ENCODE data around the gene PGLYRP3.

The PGLYRP3 gene, protein sequence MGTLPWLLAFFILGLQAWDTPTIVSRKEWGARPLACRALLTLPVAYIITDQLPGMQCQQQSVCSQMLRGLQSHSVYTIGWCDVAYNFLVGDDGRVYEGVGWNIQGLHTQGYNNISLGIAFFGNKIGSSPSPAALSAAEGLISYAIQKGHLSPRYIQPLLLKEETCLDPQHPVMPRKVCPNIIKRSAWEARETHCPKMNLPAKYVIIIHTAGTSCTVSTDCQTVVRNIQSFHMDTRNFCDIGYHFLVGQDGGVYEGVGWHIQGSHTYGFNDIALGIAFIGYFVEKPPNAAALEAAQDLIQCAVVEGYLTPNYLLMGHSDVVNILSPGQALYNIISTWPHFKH

DNA sequence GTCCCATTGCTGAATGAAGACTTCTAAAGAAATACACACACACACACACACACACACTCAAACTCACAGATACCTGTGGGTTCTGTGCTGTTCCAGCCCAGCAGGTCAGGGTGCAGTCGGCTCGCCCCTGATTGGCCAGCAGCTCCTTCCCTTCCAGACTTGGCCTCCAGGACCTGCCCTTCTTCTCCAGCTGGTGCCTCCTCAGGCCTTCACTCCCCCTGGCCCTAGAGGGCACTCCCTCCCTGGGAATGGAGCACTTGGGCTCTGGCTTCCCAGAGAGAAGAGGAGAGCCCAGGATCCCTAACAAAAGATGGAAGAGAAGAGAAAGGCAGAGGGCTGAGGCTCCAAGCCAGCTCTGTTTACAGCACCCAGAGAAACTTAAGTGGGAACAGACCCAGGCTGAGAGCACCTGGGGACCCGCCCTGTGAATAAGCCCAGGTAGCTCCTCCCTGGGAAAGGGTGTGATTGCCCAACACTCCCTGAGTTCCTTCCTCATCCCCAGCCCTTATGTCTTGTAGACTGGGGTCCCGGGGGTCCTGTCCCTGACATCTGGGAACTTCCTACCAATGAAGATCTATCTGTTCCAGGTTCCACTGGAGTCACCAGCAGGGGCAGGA lies at the start of gene PGLYRP3:
PGLYRP3 (minus strand) TSS at position 383 of the 617 bp plus-strand sequence. CDS start 2,287 bp downstream, outside the sequence.
- no peak for DNase-seq (ENCODE audit: low spot score)

DNA sequence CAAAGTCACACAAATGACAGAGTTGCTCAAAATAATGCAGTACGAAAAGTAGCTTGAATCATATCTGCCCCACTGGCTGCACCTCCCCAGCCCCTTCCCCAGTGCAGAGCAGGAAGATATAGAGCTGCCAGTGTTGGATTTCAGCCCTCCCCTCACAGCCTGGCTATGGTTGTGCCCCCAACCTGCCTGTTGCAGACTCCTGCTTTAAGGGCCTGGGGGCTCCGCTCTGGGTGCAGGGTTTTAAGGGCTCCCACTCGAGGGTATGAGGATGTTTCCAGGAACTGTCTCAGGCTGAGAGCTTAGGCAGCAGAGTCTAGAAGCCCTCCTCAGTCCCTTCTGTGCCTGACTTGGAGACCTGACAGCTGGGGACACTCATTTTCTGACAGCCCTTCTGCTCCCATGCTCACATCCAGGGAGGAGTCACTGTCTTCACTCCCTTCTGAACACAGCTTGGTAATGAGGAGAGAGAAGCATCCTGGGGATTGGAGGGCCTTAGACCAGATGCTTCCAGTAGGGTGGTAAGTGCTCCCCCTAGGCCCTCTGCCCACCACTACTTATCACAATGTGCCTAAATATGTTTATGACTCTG lies 49.5 kb upstream of the PGLYRP3 start:
- no peak for DNase-seq (ENCODE audit: low spot score)

DNA sequence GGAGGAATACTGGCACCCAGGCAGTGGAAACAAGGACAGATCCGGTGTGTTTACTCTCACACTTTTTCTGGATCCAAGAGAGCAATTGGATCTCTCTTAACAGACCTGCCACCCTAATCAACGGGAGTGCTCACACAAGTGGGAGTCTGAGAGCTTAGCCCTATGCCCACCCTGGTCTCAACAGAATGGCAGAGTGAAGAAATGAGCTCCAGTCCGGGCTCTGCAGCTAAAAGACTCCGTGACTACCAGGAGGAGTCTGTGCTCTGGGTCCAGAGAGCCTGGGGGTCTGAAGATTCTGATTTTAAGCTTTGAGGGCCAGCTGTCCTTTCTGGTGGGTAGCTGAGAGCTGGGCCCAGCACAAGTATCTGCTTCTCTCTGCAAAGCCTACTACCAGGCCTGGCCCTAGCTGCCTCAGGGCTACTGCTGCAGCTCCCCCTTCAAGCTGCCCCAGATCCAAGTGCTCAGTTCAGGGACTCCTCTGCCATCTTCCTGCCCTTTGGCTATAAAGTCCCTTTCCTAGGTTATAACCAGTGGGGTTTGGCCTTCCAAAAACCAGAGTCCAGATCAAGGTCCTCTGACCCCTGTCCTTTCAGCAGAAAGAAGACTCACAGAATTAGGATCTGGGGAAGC lies 48.8 kb upstream of the PGLYRP3 start:
- DNase-seq (ENCODE audit: low spot score), result no peak

DNA sequence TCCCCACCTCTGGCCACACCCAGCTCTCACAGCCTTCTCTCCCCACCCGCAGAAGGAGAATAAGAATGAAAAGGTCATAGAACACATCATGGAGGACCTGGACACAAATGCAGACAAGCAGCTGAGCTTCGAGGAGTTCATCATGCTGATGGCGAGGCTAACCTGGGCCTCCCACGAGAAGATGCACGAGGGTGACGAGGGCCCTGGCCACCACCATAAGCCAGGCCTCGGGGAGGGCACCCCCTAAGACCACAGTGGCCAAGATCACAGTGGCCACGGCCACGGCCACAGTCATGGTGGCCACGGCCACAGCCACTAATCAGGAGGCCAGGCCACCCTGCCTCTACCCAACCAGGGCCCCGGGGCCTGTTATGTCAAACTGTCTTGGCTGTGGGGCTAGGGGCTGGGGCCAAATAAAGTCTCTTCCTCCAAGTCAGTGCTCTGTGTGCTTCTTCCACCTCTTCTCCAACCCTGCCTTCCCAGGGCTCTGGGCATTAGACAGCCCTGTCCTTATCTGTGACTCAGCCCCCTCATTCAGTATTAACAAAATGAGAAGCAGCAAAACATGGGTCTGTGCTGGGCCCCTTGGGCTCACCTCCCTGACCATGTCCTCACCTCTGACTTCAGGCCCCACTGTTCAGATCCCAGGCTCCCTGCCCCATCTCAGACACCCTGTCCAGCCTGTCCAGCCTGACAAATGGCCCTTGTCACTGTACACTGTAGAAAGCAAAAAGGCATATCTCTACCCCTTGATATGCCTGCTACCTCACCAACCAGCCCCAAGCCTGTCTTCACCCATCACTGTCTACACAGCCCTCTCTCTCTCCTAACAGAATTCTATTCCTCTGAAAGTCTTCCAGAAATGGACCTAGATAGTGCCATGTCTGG lies 48.1 kb upstream of the PGLYRP3 start:
- DNase-seq (ENCODE audit: low spot score), result no peak

DNA sequence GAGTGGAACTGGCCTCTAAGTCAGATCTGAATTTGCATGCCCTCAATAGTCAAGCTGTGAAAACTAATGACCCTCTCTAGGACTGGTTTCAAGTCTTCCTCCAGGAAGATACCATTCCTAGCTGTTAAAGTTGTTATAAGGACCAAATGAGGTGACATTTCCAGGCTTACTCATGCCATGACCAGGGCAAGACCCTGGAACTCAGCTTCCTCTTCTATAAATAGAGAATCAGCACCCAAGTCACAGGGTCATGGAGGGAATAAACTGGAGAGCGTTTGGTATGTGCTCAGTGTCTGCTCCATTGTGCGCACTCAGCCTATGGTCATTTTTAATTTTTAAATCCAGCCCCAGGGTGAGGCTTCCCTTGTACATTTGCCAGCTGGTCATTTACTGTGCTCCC lies 47.4 kb upstream of the PGLYRP3 start:
- DNase-seq (ENCODE audit: low spot score), result no peak

DNA sequence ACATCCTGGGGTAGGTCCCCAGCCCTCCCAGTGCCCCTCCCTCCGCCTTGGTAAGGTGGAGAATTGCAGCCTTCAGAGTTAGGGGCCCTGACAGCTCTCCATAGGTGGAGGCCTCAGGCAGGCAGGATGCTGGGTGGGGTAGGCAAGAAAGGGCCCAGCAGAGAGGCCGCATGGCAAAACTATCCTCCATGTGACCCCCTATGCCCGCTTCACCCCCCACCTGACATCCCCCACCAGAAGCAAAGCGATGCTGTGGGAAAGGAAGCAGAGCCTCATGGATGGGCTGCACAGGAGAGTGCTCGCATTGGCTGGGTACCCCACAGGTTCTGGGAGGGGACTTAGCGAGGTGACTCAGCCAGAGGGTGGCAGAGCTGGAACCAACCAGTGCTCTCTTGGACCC lies 46.5 kb upstream of the PGLYRP3 start:
- no peak for DNase-seq (ENCODE audit: low spot score)

DNA sequence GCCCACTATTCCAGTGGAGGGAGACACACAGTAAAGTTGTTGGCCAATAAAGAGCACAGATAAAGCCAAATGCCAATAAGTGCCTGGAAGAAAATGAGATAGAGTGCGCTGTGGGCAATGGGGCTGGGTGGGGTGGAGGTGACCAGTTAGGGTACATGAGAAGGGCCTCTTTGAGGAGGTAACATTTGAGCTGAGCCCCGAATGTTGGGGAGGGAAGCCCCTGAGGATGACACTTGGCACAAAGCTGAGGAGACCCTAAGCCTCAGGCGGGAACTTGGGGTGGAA lies 45.9 kb upstream of the PGLYRP3 start:
- no peak for DNase-seq (ENCODE audit: low spot score)

DNA sequence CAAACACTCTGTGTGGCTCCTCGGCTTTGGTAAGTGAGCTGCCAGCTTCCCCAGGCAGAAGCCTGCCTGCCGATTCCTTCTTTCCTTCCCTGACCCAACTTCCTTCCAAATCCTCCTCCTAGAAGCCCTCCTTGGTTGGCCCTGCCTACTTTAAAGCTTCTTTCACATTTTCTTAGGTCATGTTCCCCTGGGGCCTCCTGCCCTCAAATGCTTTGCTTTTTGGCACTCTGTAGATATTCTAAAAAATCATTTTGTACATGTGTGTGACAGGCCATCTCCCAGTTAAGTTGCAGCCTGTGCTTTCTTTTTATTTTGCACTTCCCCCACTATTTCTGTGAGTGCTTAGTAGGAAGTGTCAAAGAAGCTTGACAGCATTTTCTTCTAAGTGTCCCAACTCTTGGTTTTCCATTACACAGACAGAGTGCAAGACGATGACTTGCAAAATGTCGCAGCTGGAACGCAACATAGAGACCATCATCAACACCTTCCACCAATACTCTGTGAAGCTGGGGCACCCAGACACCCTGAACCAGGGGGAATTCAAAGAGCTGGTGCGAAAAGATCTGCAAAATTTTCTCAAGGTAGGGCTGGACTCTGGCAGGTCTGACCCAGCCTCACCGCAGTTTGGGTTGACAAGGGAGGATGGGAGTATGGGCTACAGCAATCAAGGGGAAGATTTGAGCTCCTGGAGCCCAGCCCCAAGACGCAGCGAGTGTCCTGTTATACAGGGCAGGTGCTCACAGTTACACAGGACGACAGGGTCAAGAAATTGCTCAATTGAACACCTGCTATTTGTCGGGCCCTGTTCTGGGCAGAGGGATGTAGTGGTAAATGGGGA lies 45.3 kb upstream of the PGLYRP3 start, which contains the start of gene S100A9:
S100A9 (plus strand) TSS at position 2 of the 838 bp plus-strand sequence; CDS start at position 432, 430 bp downstream.
- no peak for DNase-seq (ENCODE audit: low spot score)

DNA sequence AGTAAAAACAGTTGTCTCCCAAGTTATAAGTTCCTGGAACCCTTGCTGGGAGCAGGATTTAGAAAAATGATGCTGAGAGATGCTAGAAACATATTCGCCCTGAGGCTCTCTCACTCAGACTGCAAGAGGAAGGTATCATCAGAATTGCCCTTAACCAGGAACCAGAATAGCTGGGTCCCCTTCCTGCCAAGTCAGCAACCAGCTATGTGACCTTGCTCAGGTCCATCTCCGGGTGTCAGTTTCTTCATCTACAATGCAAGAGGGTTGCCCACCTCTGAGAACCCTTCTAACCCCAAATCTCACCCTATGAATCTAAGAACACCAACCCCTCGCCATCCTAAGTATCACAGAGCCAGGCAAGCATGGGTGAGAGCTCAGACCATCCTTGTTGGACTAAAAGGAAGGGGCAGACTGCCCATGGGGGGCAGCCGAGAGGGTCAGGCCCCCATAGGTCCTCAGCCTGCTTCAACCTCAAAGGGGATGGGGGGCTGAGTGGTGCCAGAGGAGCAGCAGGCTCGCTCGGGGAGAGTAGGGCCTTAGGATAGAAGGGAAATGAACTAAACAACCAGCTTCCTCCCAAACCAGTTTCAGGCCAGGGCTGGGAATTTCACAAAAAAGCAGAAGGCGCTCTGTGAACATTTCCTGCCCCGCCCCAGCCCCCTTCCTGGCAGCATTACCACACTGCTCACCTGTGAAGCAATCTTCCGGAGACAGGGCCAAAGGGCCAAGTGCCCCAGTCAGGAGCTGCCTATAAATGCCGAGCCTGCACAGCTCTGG lies 44.5 kb upstream of the PGLYRP3 start:
- no peak for DNase-seq (ENCODE audit: low spot score)

DNA sequence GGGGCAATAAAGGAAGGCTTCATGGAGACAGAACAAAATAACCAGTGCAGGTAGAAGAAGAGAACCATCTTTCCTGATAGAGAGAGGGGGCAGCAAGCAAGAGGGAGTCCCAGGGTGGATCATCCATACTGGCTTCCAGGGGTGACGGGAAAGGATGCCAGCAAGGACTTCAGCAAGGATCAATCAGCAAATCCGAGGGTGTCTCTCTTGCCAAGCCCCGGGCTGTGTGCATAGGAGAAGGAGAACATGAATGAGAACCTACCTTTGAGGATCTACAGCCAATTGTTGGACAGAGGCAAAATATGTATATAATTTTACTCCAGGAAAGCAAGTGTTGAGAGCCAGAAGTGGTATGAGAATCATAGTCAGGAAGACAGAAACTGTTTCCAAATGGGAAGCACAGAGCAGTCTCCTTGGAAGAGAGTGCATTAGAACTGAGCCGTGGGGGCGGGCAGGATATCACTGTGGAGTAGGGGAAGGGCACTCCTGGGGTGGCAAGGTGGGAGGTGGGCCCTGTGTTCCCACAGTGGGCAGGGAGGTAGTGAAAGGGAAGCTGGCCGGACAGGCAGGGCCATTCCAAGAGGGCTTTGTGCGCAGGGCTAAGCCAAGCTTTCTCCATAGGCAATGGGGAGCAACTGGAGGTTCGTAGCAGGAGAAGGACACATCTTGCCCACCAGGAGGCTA lies 43.8 kb upstream of the PGLYRP3 start:
- DNase-seq (ENCODE audit: low spot score), result no peak

DNA sequence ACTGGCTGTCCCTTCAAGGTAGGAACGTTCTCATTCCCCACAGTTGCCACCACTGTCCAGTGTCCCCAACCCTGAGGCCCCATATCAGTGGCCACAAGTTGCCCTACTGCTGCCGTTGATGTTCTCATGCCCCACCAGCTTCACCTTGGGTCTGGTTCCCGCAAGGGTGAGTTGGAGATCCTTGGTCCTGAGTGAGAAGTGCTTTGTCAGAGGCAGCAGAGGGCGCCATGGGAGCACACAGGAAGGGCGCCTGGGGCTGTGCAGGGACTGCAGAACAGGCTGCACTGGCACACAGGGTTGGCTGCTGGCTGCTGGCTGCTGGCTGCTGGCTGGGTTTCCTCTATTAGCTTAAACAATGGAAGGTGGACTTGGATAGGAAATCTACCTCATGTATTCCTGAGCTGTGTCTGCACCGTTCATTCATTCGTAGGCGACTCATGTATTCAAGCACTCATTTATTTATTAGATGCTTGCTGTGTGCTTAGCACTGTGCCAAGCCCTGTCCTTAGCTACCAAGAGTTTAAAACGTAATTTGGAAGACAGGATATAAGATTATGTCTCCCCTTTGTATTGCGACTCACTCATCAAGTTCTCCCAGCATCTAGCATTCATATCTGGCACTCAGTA lies 42.8 kb upstream of the PGLYRP3 start:
- peak; percentile 57 for DNase-seq (ENCODE audit: low spot score)

DNA sequence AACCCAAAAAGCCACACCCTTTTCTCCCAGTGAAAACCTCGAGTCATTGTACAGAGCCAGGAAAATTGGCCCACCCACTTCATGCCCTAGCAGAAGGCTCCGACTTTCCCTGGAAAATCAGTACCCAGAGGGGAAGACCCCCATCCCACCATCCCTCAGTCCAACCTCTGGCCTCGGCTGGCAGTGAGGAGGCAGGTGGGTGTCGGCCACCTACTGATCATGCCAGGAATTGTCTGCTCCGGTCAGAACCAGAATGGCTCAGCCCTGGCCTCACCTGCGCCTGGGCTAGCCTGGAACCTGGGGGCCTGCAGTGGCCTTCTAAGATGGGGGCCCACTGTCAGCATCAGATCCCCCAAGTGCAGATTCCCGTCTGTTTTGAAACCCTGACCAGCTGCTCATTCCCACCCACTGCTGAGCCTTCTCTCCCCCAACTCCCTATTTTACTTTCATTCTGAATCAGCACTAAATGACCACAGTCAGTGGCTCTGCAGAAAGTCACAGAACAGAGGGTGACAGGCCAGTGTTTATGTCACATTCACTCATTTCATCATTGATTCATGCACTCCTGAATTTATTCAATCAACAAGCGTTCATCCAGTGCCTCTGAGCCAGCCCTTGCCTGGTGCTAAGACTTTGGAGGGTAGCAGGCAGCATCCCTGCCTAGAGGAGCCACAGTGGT lies 41.9 kb upstream of the PGLYRP3 start:
- no peak for DNase-seq (ENCODE audit: low spot score)

DNA sequence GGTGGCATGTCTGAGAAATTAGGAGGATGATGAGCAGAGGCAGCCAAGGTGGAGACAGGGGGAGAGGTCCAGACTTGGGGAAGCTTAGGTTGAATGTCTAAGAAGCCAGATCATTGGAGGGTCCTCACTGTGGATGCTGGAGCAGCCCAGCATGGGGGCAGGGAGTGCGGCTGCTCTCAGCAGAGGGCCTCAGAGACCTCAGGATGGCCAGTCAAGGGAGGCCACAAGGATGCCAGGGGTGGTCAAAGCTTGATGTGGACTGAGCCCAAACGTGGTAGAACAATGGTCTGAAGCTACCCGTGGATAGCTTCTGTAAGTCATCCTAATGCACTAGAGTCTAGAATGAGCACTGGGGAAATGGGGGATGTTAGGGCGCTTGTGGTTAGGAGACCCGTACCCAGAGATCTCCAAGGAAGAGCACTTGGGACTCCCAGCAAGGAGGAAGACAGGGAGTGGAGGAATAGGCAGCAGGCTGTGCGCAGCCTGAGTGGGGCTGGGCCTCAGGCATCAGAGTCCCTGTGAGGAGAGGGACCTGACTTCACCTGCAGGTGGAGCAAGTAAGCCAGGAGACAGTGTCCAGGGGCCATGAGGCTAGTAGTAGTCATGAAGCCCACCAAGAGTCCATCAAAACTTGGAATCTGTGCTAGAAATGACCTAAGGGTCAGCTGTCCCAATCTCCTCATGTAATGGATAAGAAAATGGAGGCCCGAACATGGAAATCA lies 40.6 kb upstream of the PGLYRP3 start:
- no peak for DNase-seq (ENCODE audit: low spot score)

DNA sequence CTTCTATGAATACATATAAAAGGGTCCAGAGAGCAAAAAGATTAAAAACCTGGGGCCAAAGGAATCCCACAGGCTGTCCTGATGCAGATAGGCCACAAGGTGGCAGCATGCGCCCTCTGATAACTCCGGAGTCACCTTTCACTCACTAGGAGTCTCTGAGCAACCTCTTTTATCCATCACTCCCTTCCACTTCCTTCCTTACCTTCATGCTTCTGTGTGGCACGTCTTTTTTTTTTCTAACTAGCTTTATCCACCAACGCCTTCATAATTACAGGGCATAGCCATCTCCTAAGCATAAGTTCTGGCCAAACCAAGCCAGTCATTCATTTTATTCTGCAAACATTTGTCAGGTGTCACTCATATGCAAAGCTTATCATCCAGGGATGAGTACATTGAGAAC lies 39.8 kb upstream of the PGLYRP3 start:
- peak; percentile 79 for DNase-seq (ENCODE audit: low spot score)

DNA sequence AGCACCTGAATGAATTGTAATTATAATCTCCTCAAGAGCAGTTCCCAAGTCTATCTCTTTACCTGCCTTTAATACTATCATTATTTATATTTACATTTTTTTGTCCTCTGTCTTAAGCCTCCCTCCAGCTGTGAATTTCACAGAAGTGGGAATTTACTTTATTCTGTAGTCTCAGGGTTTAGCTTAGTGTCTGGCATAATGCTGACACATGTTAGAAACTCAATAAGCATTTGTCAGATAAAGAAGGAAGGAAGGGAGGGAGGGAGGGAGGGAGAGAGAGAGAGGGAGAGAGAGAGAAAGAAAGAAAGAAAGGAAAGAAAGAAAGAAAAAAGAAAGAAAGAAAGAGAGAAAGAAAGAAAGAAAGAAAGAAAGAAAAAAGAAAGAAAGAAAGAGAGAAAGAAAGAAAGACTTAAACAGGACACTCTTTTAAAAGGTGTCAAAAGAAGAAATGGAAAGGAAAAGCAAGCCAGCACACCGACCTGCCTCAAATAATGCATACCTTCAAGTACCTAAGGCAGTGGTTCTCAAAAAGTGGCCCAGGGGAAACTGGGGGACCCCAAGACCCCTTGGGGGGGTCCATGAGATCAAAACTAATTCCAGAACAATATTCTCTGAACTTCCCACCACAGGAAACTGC lies 37.7 kb upstream of the PGLYRP3 start:
- DNase-seq (ENCODE audit: low spot score), result no peak

DNA sequence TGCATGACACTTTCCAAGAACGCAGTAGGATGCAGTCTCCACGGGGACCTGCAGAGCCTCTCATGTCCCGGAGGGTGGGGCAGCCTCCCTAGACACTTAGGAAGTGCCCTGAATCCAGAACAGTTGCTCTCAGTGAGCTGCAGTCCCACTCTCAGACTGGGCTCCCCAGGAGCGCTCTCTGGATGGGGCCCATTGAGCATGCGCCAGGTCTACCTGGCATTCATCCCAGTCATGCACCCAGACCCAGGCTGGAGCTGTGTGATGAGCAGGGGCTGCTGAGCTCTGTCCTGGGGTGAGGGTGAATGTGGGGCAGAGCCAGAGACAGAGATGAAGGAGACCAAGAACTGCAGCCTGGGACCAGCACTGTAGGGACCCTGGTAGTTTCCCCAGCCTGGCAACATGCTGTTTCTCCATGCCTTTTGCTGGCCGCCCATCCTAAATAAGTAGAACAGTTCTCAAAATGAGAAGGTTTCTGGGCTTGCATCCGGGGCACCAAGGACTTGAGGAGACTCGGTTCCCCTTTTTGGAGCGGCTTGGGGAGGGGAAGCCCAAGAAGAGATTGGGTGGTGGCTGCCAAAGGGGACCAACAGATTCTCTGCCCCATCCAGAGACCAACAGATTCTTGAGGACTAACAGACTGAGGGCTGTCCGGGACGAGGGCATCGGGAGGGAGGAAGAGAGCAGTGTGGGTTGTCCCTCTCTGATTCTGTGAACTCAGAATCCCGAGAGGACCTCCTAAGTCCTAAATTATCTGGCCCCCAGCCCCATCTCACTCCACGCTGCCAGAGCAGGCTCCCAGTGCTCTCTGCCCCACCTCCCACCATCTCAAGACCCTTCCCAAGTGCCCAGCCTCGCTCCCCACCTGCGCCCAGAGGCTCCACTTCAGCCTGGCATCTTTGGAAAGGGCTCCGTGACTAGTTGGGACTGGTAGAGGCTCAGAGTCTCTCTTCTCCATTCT lies 36.9 kb upstream of the PGLYRP3 start:
- no peak for DNase-seq (ENCODE audit: low spot score)
